GM18907 (cell line): ENCODE data around the gene BAG1.
A peak's percentile ranks its signal among the peaks of the same experiment; 100 is the strongest.

Experiments
- ATAC-seq: cut with Tn5 transposase; IDR thresholded peaks from one replicate; pipeline ENCODE4 v1.9.1; 2021; ENCODE audit warnings: mild to moderate bottlenecking, moderate library complexity; ENCODE audit not compliant: unreplicated experiment

BAG1 gene

GRCh38 chr9:33264473-33265177 lies at the start of gene BAG1, which contains the start of gene CHMP5:
BAG1 (minus strand) TSS chr9:33264708.
CHMP5 (plus strand) TSS chr9:33265049; CDS start chr9:33265079, 30 bp downstream.
- ATAC-seq = peak; percentile 89

- ATAC-seq = no peak
Measured at GRCh38 chr9:33311953-33312352, 47.4 kb upstream of the BAG1 start.

GRCh38 chr9:33310748-33311147 lies 46.2 kb upstream of the BAG1 start:
- no peak for ATAC-seq

GRCh38 chr9:33309903-33310302 lies 45.4 kb upstream of the BAG1 start:
- no peak for ATAC-seq

GRCh38 chr9:33307067-33307466 lies 42.6 kb upstream of the BAG1 start:
- no peak for ATAC-seq

GRCh38 chr9:33306037-33306436 lies 41.5 kb upstream of the BAG1 start:
- ATAC-seq = no peak

GRCh38 chr9:33304362-33304761 lies 39.9 kb upstream of the BAG1 start:
- ATAC-seq = no peak

GRCh38 chr9:33300546-33300945 lies 36.0 kb upstream of the BAG1 start:
- no peak for ATAC-seq

- ATAC-seq = peak; percentile 90
Measured at GRCh38 chr9:33297432-33297831, 32.9 kb upstream of the BAG1 start.

- ATAC-seq = peak; percentile 42
Measured at GRCh38 chr9:33295571-33295970, 31.1 kb upstream of the BAG1 start.

GRCh38 chr9:33294670-33295432 lies 30.3 kb upstream of the BAG1 start:
- ATAC-seq = no peak

GRCh38 chr9:33293782-33294181 lies 29.3 kb upstream of the BAG1 start:
- no peak for ATAC-seq

GRCh38 chr9:33291901-33292300 lies 27.4 kb upstream of the BAG1 start:
- no peak for ATAC-seq

GRCh38 chr9:33291031-33291397 lies 26.5 kb upstream of the BAG1 start:
- ATAC-seq = no peak

- ATAC-seq = peak; percentile 88
Measured at GRCh38 chr9:33290247-33291030, 25.9 kb upstream of the BAG1 start, which contains the start of gene NFX1. NFX1 (plus strand) TSS chr9:33290516; CDS start chr9:33290573, 57 bp downstream.

GRCh38 chr9:33289936-33290246 lies 25.4 kb upstream of the BAG1 start:
- no peak for ATAC-seq

GRCh38 chr9:33289496-33289895 lies 25.0 kb upstream of the BAG1 start:
- no peak for ATAC-seq

- ATAC-seq = no peak
Measured at GRCh38 chr9:33288828-33289483, 24.4 kb upstream of the BAG1 start.

GRCh38 chr9:33288235-33288634 lies 23.7 kb upstream of the BAG1 start:
- ATAC-seq = no peak

GRCh38 chr9:33287087-33287490 lies 22.6 kb upstream of the BAG1 start:
- ATAC-seq = no peak

GRCh38 chr9:33285502-33285901 lies 21.0 kb upstream of the BAG1 start:
- ATAC-seq = no peak
